Gastroesophageal sphincter (tissue), 4 donors: ENCODE results near the gene KIRREL3. TPM values are rescaled to one million over a fixed set of nuclear protein-coding genes. Genes with fewer than 3 reads are reported as not detected.

Experiments used
- ATAC-seq: fragments of 150-250 bp; one replicate; pipeline ENCODE4 v1.9.1; 2016; ENCODE audit warnings: mild to moderate bottlenecking, moderate library complexity
- H3K27ac ChIP-seq, 4 donors: fragments of 200-600 bp; sonication (generic) in 3 of 4; 1 replicate in 3 of 4; 2 replicates in 1 of 4; pipeline ENCODE4 v1.5.1; 2016 to 2019
- H3K27me3 ChIP-seq: fragments of 200-600 bp; sonication (generic); one replicate; pipeline ENCODE4 v1.5.1; 2019
- H3K36me3 ChIP-seq, 2 donors: fragments of 200-600 bp; sonication (generic); one replicate each; pipeline ENCODE4 v1.5.1; 2019; ENCODE audit warnings: control low read depth in 1 of 2
- H3K4me1 ChIP-seq, 3 donors: fragments of 200-600 bp; sonication (generic); 1 replicate in 2 of 3; 2 replicates in 1 of 3; pipeline ENCODE4 v1.5.1; 2016 to 2019; ENCODE audit warnings: control low read depth in 2 of 3
- H3K4me3 ChIP-seq, 2 donors: fragments of 200-600 bp; sonication (generic); one replicate each; pipeline ENCODE4 v1.5.1; 2019; ENCODE audit warnings: mild to moderate bottlenecking in 1 of 2, moderate library complexity in 1 of 2
- H3K9me3 ChIP-seq, 3 donors: fragments of 200-600 bp; sonication (generic); one replicate each; pipeline ENCODE4 v1.5.1; 2017 to 2019; ENCODE audit warnings: control low read depth in 2 of 3
- CTCF ChIP-seq, 4 experiments: fragments of 200-600 bp in 2 of 4; fragments of 450-650 bp in 2 of 4; sonication (generic) in 1 of 4; IDR thresholded peaks; one replicate each; pipeline ENCODE4 v1.5.1; 2017 to 2019; ENCODE audit warnings: antibody characterized with exemption in 4 of 4, mild to moderate bottlenecking in 2 of 4, moderate library complexity in 2 of 4
- EP300 ChIP-seq: sonication (generic); formaldehyde crosslinking; IDR thresholded peaks from one replicate; pipeline ENCODE4 v1.6.1; 2017; ENCODE audit warnings: antibody characterized with exemption, mild to moderate bottlenecking
- POLR2A ChIP-seq, 2 donors: fragments of 450-650 bp; IDR thresholded peaks; one replicate each; pipeline ENCODE4 v1.6.1; 2017; ENCODE audit warnings: antibody characterized with exemption in 2 of 2, mild to moderate bottlenecking in 2 of 2, moderate library complexity in 1 of 2
- POLR2AphosphoS5 ChIP-seq: sonication (generic); formaldehyde crosslinking; IDR thresholded peaks from one replicate; pipeline ENCODE4 v1.6.1; 2017; ENCODE audit warnings: antibody characterized with exemption
- WGBS, 2 donors: methylation state at CpG; one replicate each; pipeline ENCODE4 v1.1.5; 2018; ENCODE audit warnings: low coverage in 1 of 2; 5-methylcytosine and 5-hydroxymethylcytosine counted together
- total RNA-seq, 4 donors: library from RNA; depleted of rRNA; stranded (reverse); fragments of >200 nt; gene quantifications; one replicate each; pipeline ENCODE4 v1.1.0, GENCODE V29; 2016

KIRREL3 gene
- total RNA-seq, 4 donors from 2014 or later = 0.54 to 3.9 (median 1.4) TPM

GRCh38 chr11:126647735-126648134, 352.8 kb downstream of the KIRREL3 start:
- peaks cover 17% of the 10 kb centered on the region for H3K27me3 ChIP-seq
- peak; percentile 67 for ATAC-seq
- TF ChIP-seq CTCF (IDR thresholded peaks at IDR 0.05) (no peak), POLR2A (IDR thresholded peaks at IDR 0.05) (no peak), POLR2AphosphoS5 (no peak), EP300 (no peak)
- H3K27ac ChIP-seq = no peak overlapping the region
- no peak overlapping the region for H3K4me3 ChIP-seq
- no peaks in the 10 kb centered on the region for H3K36me3 ChIP-seq
- WGBS, 2 donors = 20 to 41% methylated on average over 5 of the region's 5 CpGs
- no peaks in the 10 kb centered on the region for H3K4me1 ChIP-seq
- H3K9me3 ChIP-seq = no peaks in the 10 kb centered on the region

- Histone ChIP-seq H3K36me3 (no peaks in the 10 kb centered on the region), H3K4me3 (no peak overlapping the region), H3K9me3 (no peaks in the 10 kb centered on the region), H3K27ac (no peak overlapping the region), H3K4me1 (no peaks in the 10 kb centered on the region), H3K27me3 (peaks cover 10% of the 10 kb centered on the region)
- no peak for ATAC-seq
- WGBS, 2 donors = 73 to 80% methylated on average over 9 of the region's 10 CpGs
- TF ChIP-seq POLR2A (IDR thresholded peaks at IDR 0.05) = no peak
- no peak for TF ChIP-seq POLR2AphosphoS5
- TF ChIP-seq CTCF (IDR thresholded peaks at IDR 0.05) = no peak
- TF ChIP-seq EP300 = no peak
Observed at GRCh38 chr11:126646701-126647557, 353.6 kb downstream of the KIRREL3 start.

GRCh38 chr11:126645186-126645585, 355.4 kb downstream of the KIRREL3 start:
- no peak for ATAC-seq
- no peaks in the 10 kb centered on the region for H3K9me3 ChIP-seq
- H3K36me3 ChIP-seq = no peaks in the 10 kb centered on the region
- no peak for TF ChIP-seq EP300
- TF ChIP-seq CTCF (IDR thresholded peaks at IDR 0.05) = no peak
- no peak overlapping the region for H3K4me3 ChIP-seq
- H3K4me1 ChIP-seq = no peaks in the 10 kb centered on the region
- peaks cover 13% of the 10 kb centered on the region for H3K27me3 ChIP-seq
- whole genome bisulfite sequencing, 2 donors = 75 to 83% methylated on average over 3 to 7 of the region's 7 CpGs
- H3K27ac ChIP-seq = no peak overlapping the region

GRCh38 chr11:126640186-126640585, 360.4 kb downstream of the KIRREL3 start:
- no peak for ATAC-seq

More at GRCh38 chr11:126640186-126640585, 360.4 kb downstream of the KIRREL3 start:
- H3K27ac ChIP-seq = no peak overlapping the region
- no peaks in the 10 kb centered on the region for H3K9me3 ChIP-seq
- no peak for TF ChIP-seq CTCF (IDR thresholded peaks at IDR 0.05)
- H3K27me3 ChIP-seq = peaks cover 33% of the 10 kb centered on the region
- H3K4me1 ChIP-seq = no peaks in the 10 kb centered on the region
- H3K4me3 ChIP-seq = no peak overlapping the region
- no peaks in the 10 kb centered on the region for H3K36me3 ChIP-seq
- WGBS, 2 donors = 67 to 82% methylated on average over 1 to 12 of the region's 12 CpGs
